Endodermal cell (in vitro differentiated cells): ENCODE results near the gene NLRP3. TPM values are rescaled to one million over a fixed set of nuclear protein-coding genes. Genes with fewer than 3 reads are reported as not detected.

Experiments
- DNase-seq: peaks from one replicate; pipeline ENCODE4 v3.0.0-alpha.2; 2017
- H3K27ac ChIP-seq: 2 replicates; pipeline ENCODE4 v1.5.1; 2013; ENCODE audit warnings: mild to moderate bottlenecking, low read depth, low read length, moderate library complexity
- H3K27me3 ChIP-seq: 2 replicates; pipeline ENCODE4 v1.6.1; 2013; ENCODE audit warnings: mild to moderate bottlenecking, low read length, moderate library complexity; ENCODE audit not compliant: insufficient read depth, control insufficient read depth, poor library complexity, severe bottlenecking
- H3K36me3 ChIP-seq: 2 replicates; pipeline ENCODE4 v1.7.0; 2013; ENCODE audit warnings: mild to moderate bottlenecking, low read length, moderate library complexity; ENCODE audit not compliant: control insufficient read depth, insufficient read depth
- H3K4me1 ChIP-seq: one replicate; pipeline ENCODE4 v1.7.0; 2013; ENCODE audit warnings: low read length; ENCODE audit not compliant: control insufficient read depth, insufficient read depth
- H3K4me3 ChIP-seq: 2 replicates; pipeline ENCODE4 v1.5.1; 2013; ENCODE audit warnings: mild to moderate bottlenecking, low read length, moderate library complexity
- H3K9ac ChIP-seq: 2 replicates; pipeline ENCODE4 v1.6.1; 2013; ENCODE audit warnings: mild to moderate bottlenecking, low read length, moderate library complexity; ENCODE audit not compliant: poor library complexity, severe bottlenecking; ENCODE audit errors: extremely low read depth
- H3K9me3 ChIP-seq: 2 replicates; pipeline ENCODE4 v1.6.1; 2013; ENCODE audit warnings: mild to moderate bottlenecking, low read length, moderate library complexity; ENCODE audit not compliant: control insufficient read depth
- H3K27ac Mint-ChIP-seq: 2 replicates; pipeline ENCODE4 v1.8.0; 2020; ENCODE audit warnings: mixed read lengths
- H3K27me3 Mint-ChIP-seq: 2 replicates; pipeline ENCODE4 v1.8.0; 2021; ENCODE audit warnings: mild to moderate bottlenecking, mixed read lengths; ENCODE audit not compliant: insufficient read depth
- H3K36me3 Mint-ChIP-seq: 2 replicates; pipeline ENCODE4 v1.8.0; 2020; ENCODE audit warnings: low read depth, mixed read lengths
- H3K4me1 Mint-ChIP-seq: 2 replicates; pipeline ENCODE4 v1.8.0; 2020; ENCODE audit warnings: mixed read lengths
- H3K4me3 Mint-ChIP-seq: 2 replicates; pipeline ENCODE4 v1.8.0; 2020; ENCODE audit warnings: mild to moderate bottlenecking, moderate library complexity, mixed read lengths
- H3K9me3 Mint-ChIP-seq: 2 replicates; pipeline ENCODE4 v1.8.0; 2020; ENCODE audit warnings: mild to moderate bottlenecking, mixed read lengths
- WGBS, 2 experiments: methylation state at CpG; one replicate each; pipeline versions ENCODE4 v1.1.5 to v1.1.7; 2013; ENCODE audit warnings: missing lambda C conversion rate in 2 of 2, mixed read lengths in 1 of 2; ENCODE audit not compliant: insufficient coverage in 1 of 2, insufficient read length in 1 of 2; 5-methylcytosine and 5-hydroxymethylcytosine counted together
- total RNA-seq, 2 donors: library from RNA; stranded (reverse); fragmentation: NEBNext Ultra II Directional in 1 of 2; extraction: Animal tissue kit (Norgen Biotek cat#: 25700) in 1 of 2; gene quantifications; 2 replicates in 1 of 2; 3 replicates in 1 of 2; pipeline ENCODE4 v1.2.1, GENCODE V29; 2021
- TF ChIP-seq, protein P1 (sequence below): fragments of 200-600 bp; sonication (generic); conservative IDR thresholded peaks from 2 replicates; pipeline ENCODE4 v1.5.0; 2021; ENCODE audit warnings: antibody characterized with exemption, mild to moderate bottlenecking

NLRP3 gene
- total RNA-seq, 2 donors from 2014 or later, result 0.09 TPM; not detected in 1

GRCh38 chr1:247443641-247444040, 27.7 kb downstream of the NLRP3 start:
- no peak overlapping the region for H3K27ac ChIP-seq
- no peaks in the 10 kb centered on the region for H3K9me3 ChIP-seq
- no peak overlapping the region for H3K27ac Mint-ChIP-seq
- H3K27me3 ChIP-seq, result no peaks in the 10 kb centered on the region
- peaks cover 21% of the 10 kb centered on the region for H3K4me1 Mint-ChIP-seq
- DNase-seq, result no peak
- H3K4me1 ChIP-seq, result no peaks in the 10 kb centered on the region
- no peak overlapping the region for H3K4me3 Mint-ChIP-seq
- TF ChIP-seq, protein P1, sequence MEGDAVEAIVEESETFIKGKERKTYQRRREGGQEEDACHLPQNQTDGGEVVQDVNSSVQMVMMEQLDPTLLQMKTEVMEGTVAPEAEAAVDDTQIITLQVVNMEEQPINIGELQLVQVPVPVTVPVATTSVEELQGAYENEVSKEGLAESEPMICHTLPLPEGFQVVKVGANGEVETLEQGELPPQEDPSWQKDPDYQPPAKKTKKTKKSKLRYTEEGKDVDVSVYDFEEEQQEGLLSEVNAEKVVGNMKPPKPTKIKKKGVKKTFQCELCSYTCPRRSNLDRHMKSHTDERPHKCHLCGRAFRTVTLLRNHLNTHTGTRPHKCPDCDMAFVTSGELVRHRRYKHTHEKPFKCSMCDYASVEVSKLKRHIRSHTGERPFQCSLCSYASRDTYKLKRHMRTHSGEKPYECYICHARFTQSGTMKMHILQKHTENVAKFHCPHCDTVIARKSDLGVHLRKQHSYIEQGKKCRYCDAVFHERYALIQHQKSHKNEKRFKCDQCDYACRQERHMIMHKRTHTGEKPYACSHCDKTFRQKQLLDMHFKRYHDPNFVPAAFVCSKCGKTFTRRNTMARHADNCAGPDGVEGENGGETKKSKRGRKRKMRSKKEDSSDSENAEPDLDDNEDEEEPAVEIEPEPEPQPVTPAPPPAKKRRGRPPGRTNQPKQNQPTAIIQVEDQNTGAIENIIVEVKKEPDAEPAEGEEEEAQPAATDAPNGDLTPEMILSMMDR, result no peak
- no peaks in the 10 kb centered on the region for H3K9me3 Mint-ChIP-seq
- H3K36me3 ChIP-seq, result no peaks in the 10 kb centered on the region
- no peak overlapping the region for H3K4me3 ChIP-seq
- no peaks in the 10 kb centered on the region for H3K36me3 Mint-ChIP-seq
- H3K9ac ChIP-seq, result no peak overlapping the region
- WGBS, 2 experiments, result 81 to 88% methylated on average over 5 of the region's 5 CpGs
- H3K27me3 Mint-ChIP-seq, result peaks cover 10% of the 10 kb centered on the region

GRCh38 chr1:247444571-247444970, 28.6 kb downstream of the NLRP3 start:
- Mint-ChIP-seq H3K36me3 (no peaks in the 10 kb centered on the region), H3K27ac (no peak overlapping the region), H3K4me3 (no peak overlapping the region), H3K4me1 (peaks cover 21% of the 10 kb centered on the region), H3K27me3 (peaks cover 10% of the 10 kb centered on the region), H3K9me3 (no peaks in the 10 kb centered on the region)
- TF ChIP-seq, protein P1, result no peak
- H3K4me1 ChIP-seq, result no peaks in the 10 kb centered on the region
- no peak for DNase-seq
- 54 to 86% methylated on average over 2 to 6 of the region's 6 CpGs for WGBS, 2 experiments
- H3K9me3 ChIP-seq, result no peaks in the 10 kb centered on the region
- no peak overlapping the region for H3K27ac ChIP-seq
- H3K9ac ChIP-seq, result no peak overlapping the region
- H3K27me3 ChIP-seq, result no peaks in the 10 kb centered on the region
- H3K4me3 ChIP-seq, result no peak overlapping the region
- no peaks in the 10 kb centered on the region for H3K36me3 ChIP-seq

DNA sequence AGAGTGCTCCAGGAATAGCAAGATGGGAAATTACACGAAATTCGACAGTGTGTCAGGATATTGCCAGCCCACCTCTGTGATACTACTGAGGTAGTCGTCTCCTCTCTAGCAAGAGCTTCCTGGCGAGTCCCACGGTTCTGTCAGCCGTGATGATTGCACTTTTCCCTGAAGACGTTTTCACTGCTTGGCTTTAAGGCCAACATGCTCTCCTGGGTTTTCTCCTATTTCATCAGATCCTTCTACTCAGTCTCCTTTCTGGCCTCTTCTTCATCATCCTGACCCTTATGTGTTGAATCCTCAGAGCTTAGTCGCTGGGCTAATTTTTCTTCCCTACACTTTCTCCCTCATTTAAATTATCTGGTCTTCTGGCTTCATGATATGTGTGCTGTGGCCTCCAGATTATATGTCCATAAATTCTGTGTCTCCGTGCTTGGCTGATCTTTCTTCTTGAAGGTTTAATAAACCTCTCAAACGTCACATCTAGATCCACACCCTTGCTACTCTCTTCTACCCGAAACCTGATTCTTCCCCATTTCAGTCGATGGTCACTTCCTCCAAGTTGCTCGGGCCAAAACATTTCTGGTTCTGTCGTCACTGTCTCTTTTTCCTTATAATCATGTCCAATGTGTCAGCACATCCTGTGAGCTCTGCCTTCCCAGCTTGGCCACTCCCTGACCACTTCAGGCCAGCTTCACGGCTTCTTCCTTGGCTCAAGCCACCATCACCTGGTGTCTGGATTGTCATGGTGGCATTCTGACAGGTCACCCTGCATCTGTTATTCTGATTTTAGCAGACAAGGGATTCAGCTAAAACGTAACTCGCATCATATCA, 29.8 kb downstream of the NLRP3 start:
- Mint-ChIP-seq H3K9me3 (no peaks in the 10 kb centered on the region), H3K36me3 (no peaks in the 10 kb centered on the region), H3K4me3 (no peak overlapping the region), H3K4me1 (peaks cover 21% of the 10 kb centered on the region), H3K27me3 (peaks cover 10% of the 10 kb centered on the region), H3K27ac (no peak overlapping the region)
- Histone ChIP-seq H3K4me3 (no peak overlapping the region), H3K27me3 (no peaks in the 10 kb centered on the region), H3K9ac (no peak overlapping the region), H3K36me3 (no peaks in the 10 kb centered on the region), H3K27ac (no peak overlapping the region), H3K9me3 (no peaks in the 10 kb centered on the region), H3K4me1 (no peaks in the 10 kb centered on the region)
- DNase-seq, result no peak
- TF ChIP-seq, protein P1, result no peak
- 86 to 89% methylated on average over 17 of the region's 17 CpGs for WGBS, 2 experiments
